GM12874 (cell line): ENCODE measurements around the gene VTN.

Experiments
- TF ChIP-seq, protein P1 (sequence below): IDR thresholded peaks from 2 replicates; pipeline ENCODE4 v1.5.1; 2011; ENCODE audit warnings: low read depth, mild to moderate bottlenecking, control low read depth, low read length, moderate library complexity; ENCODE audit not compliant: insufficient read depth

Gene VTN

DNA sequence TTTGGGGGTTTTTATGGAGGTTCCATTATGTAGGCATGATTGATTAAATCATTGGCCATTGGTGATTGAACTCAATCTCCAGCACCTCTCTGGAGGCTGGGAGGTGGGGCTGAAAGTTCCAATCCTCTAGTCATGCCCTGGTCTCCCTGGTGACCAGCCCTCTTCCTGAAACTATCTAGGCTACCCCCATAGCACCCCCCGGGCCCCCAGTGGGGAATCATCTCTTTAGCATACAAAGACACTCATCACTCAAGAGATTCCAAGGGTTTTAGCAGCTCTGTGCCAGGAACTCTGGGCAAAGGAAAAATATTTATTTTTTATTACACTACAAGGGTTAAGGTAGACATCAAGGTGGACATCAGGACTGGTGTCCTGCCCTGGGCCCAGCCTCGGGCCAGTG is 25.3 kb upstream of the VTN start:
- TF ChIP-seq, protein P1, sequence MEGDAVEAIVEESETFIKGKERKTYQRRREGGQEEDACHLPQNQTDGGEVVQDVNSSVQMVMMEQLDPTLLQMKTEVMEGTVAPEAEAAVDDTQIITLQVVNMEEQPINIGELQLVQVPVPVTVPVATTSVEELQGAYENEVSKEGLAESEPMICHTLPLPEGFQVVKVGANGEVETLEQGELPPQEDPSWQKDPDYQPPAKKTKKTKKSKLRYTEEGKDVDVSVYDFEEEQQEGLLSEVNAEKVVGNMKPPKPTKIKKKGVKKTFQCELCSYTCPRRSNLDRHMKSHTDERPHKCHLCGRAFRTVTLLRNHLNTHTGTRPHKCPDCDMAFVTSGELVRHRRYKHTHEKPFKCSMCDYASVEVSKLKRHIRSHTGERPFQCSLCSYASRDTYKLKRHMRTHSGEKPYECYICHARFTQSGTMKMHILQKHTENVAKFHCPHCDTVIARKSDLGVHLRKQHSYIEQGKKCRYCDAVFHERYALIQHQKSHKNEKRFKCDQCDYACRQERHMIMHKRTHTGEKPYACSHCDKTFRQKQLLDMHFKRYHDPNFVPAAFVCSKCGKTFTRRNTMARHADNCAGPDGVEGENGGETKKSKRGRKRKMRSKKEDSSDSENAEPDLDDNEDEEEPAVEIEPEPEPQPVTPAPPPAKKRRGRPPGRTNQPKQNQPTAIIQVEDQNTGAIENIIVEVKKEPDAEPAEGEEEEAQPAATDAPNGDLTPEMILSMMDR = no peak

DNA sequence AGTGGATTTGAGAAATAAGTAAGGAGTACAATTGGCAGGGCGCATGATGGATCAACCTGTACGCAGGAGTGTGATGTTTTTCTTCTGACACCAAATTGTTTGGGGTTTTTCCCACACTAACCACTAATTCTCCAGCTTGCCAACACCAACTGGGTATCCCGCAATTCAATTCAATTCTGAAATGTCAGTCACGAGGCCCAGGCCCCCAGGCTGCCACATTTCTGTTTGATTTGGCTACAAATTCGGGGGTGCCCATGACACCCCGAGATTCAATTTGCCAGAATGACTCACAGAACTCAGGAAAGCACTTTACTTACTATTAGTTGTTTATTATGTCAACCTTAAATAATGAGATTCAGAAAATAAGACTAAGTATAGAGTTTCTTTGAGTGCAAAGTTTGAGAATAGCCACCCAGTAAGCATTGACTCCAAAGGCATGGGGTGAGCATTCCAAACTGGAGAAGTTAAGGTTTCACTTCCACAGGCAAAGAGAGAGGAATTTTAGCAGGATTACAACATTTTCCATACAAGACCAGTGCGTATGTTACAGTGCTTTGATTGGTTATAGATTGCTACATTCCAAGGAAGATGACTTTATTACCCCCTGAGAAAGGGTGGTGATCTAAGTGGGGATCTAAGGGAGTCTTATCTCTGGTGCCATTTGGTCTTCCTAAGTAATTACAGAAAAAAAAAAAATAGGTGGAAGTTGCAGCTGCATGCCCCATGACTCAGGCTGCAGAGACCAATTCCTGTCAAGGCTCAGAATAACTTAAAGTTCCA is 24.4 kb upstream of the VTN start:
- TF ChIP-seq, protein P1 = no peak

DNA sequence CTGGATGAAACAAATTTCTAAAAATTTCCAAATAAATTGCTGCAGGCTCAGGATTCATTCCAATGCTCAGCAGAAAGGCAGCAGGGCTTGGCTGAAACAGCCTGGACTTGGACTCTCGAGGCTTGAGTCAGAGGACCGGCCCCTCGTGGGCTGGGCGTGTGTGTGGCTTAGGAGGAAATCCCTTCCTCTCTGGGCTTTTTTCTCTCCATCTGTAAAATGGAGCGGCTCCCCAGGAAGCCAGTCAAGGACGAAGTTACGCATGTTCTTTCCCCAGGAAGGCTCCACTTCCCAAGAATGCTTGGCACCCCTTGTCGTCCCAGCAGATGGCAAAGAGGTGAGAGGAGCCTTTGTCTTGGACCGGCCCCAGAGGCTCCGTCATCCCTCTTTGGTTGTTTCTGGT is 22.4 kb upstream of the VTN start:
- TF ChIP-seq, protein P1 = no peak

DNA sequence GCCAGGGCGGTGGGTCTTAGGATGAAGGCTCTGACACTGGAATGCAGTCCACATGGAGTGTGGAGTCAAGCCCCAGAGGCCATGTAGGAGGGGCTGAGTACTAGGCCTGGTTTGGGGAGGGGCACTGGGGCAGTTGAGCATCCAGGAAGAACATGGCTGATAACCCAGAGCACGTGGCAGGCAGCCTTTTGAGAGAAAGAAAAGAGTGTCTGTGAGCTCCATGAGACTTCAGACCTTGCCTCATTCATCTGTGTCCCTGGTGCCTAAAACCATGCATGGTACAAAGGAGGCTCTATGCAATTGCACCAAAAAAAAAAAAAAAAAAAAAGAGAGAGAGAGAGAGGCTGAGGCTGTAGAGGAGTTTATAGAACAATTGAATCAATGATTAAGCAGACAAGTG is 21.3 kb upstream of the VTN start:
- TF ChIP-seq, protein P1 = no peak

DNA sequence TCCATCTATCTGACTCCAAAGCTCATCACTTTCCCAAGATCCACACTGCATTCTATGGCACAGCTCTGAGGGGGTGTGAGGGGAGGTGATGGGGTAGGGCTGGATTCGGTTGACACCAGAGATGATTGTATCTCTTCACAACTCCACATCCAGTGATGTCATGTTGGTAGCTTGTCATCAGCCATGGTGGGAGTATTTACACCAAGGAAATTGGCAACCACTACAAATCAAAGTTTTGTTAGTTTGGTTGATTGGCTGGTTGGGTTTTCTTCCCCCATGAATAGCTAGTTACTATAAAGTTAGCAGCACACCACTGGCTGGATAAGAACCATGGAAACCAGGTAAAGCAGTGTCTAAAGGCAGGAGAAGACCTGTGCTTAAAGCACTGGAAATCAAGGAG is 20.9 kb upstream of the VTN start:
- TF ChIP-seq, protein P1 = no peak

DNA sequence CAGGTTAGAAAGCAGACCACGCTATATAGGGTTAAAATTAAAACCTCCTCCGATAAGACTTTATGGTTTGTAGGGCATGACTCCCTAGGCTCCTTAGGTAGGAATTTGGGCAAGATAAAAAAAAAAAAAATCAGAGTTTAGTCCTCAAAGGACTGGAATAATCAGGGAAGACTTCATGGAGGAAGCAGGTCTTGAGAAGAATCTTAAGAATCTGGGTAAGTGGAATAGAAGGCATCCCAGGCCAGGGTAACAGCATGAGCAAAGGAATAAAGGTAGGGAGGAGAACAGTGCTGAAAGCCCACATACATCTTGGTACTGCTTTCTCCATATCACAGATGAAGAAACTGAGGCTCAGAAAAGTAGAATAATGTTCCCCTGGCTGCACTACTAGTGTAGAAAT is 20.5 kb upstream of the VTN start:
- TF ChIP-seq, protein P1 = no peak

DNA sequence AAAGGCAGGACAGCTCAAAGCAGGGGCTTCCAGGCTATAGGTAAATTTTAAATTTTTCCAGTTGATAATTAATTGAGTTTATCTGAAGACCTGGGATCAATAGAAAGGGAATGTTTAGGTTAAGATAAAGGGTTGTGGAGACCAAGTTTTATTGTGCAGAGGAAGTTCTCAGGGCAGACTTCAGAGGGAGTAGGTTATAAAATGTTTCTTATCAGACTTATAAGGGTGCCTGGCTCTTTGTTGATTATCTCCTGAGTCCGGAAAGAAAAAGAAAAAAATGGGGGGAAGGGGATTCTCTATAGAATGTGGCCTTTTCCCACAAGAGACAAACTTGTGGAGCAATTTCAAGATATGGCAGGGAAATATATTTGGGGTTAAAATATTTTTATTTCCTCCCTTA is 20.0 kb upstream of the VTN start:
- TF ChIP-seq, protein P1 = no peak
